Bronchial epithelial cell (primary cell): ENCODE results near the gene TBCCD1. TPM values are rescaled to one million over a fixed set of nuclear protein-coding genes. Genes with fewer than 3 reads are reported as not detected.
"Not testable (repeated sequence)": the region's sequence is repeated elsewhere in the genome, so short reads cannot be mapped to it uniquely, and the experiment has no call there.

Source experiments
- DNase-seq: peaks from one replicate; pipeline ENCODE4 v3.0.0-alpha.2; 2010; ENCODE audit warnings: low read depth
- FAIRE-seq: peaks from 2 replicates; lab custom pipeline; 2011; peaks lifted over from hg19 to GRCh38; lab: Jason Lieb, UNC
- H3K27me3 ChIP-seq: 2 replicates; pipeline ENCODE4 v1.5.1; 2011; ENCODE audit warnings: low read length; ENCODE audit not compliant: control insufficient read depth, insufficient read depth
- H3K36me3 ChIP-seq: 2 replicates; pipeline ENCODE4 v1.5.1; 2011; ENCODE audit warnings: low read length; ENCODE audit not compliant: control insufficient read depth, insufficient read depth
- H3K4me3 ChIP-seq: 2 replicates; pipeline ENCODE4 v1.5.1; 2011; ENCODE audit warnings: mild to moderate bottlenecking, low read depth, low read length, control low read depth
- total RNA-seq: library from RNA; depleted of rRNA; stranded (reverse); fragments of >200 nt; gene quantifications from 2 replicates; pipeline ENCODE4 v1.2.1, GENCODE V29; 2014
- TF ChIP-seq, protein P1 (sequence below): IDR thresholded peaks from 2 replicates; pipeline ENCODE4 v1.5.1; 2011; ENCODE audit warnings: mild to moderate bottlenecking, moderate library complexity, low read length, control low read depth, inconsistent platforms; ENCODE audit not compliant: insufficient read depth, severe bottlenecking

Gene TBCCD1
- total RNA-seq, 1 donor from 2014 or later: 13.7 TPM

- TF ChIP-seq, protein P1, sequence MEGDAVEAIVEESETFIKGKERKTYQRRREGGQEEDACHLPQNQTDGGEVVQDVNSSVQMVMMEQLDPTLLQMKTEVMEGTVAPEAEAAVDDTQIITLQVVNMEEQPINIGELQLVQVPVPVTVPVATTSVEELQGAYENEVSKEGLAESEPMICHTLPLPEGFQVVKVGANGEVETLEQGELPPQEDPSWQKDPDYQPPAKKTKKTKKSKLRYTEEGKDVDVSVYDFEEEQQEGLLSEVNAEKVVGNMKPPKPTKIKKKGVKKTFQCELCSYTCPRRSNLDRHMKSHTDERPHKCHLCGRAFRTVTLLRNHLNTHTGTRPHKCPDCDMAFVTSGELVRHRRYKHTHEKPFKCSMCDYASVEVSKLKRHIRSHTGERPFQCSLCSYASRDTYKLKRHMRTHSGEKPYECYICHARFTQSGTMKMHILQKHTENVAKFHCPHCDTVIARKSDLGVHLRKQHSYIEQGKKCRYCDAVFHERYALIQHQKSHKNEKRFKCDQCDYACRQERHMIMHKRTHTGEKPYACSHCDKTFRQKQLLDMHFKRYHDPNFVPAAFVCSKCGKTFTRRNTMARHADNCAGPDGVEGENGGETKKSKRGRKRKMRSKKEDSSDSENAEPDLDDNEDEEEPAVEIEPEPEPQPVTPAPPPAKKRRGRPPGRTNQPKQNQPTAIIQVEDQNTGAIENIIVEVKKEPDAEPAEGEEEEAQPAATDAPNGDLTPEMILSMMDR: no peak
- H3K27me3 ChIP-seq: no peaks in the 10 kb centered on the region
- DNase-seq: no peak
- peaks cover under 1% of the 10 kb centered on the region for H3K36me3 ChIP-seq
- FAIRE-seq: peak; percentile 40
- H3K4me3 ChIP-seq: no peak overlapping the region
Observed at GRCh38 chr3:186590580-186591295, 23.6 kb upstream of the TBCCD1 start.

DNA sequence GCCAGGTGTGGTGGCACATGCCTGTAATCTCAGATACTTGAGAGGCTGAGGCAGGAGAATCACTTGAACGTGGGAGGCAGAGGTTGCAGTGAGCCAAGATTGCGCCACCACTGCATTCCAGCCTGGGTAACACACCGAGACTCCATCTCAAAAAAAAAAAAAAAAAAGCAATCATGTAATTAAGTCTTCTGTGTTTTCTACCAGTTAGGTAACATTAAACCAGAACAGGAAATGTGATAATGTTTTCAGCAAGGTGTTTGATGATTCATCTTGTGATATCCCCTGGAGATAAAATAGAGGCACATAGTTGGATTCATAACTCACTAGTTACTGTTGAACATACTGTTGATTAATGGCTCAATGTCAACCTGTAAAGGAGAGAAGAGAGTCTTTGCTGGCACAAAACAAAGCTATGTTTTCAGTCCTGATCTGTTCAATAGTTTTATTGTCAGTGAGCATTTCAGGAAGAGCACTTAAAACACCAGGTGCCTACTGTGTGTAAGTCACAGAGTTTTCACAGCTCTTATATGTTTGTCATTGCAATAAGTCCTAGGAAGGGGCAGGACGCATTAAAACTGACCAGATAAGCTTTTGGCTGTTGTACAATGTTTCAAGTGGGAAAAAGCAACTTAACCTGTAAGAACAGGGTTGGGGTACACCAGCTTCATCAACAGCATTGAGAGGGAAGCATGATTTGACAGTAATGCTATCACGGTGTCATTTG lies 22.9 kb upstream of the TBCCD1 start:
- no peaks in the 10 kb centered on the region for H3K27me3 ChIP-seq
- DNase-seq (peak; percentile 99), FAIRE-seq (no peak)
- H3K4me3 ChIP-seq: no peak overlapping the region
- TF ChIP-seq, protein P1: no peak
- H3K36me3 ChIP-seq: peaks cover 2% of the 10 kb centered on the region

DNA sequence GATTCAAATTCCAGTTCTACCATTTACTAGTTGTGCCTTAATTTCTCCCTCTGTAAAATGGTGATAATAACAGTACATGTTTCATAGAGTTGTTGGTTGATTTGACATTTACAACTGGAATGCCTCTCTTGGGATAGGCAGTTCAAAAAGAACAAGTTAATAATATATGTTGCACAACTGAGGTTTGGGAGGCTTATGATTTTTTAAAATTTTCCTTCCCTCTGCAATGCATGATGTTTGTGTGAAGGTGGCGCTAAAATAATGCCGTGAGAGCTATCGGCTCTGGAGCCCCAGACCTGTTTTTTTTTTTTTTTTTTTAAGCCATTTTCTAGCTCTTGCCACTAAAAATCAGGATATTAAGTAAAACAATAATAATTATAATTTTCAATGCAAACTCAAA lies 22.0 kb upstream of the TBCCD1 start:
- Histone ChIP-seq H3K4me3 (no peak overlapping the region), H3K36me3 (peaks cover 2% of the 10 kb centered on the region), H3K27me3 (no peaks in the 10 kb centered on the region)
- no peak for FAIRE-seq
- DNase-seq: peak; percentile 42
- TF ChIP-seq, protein P1: peak; percentile 14

GRCh38 chr3:186588632-186589031 lies 21.5 kb upstream of the TBCCD1 start:
- Histone ChIP-seq H3K27me3 (no peaks in the 10 kb centered on the region), H3K4me3 (no peak overlapping the region), H3K36me3 (peaks cover 2% of the 10 kb centered on the region)
- FAIRE-seq: peak; percentile 50
- TF ChIP-seq, protein P1: no peak
- peak; percentile 90 for DNase-seq

GRCh38 chr3:186587183-186587582 lies 20.0 kb upstream of the TBCCD1 start:
- TF ChIP-seq, protein P1: no peak
- no peak for DNase-seq
- no peak for FAIRE-seq
- Histone ChIP-seq H3K36me3 (peaks cover 4% of the 10 kb centered on the region), H3K4me3 (no peak overlapping the region), H3K27me3 (no peaks in the 10 kb centered on the region)

DNA sequence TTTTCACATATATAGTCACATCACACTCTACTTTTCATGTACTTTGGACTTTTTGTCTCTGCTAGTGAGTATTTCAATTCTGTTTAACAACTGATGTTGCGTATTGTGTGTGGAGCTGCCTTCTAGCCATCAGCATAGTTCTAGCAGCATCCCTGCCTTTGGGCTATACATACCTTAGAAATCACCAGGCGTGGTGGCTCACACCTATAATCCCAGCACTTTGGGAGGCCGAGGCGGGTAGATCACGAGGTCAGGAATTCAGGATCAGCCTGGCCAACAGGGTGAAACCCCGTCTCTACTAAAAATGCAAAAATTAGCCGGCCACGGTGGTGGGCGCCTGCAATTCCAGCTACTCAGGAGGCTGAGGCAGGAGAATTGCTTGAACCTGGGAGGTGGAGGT lies 19.1 kb upstream of the TBCCD1 start:
- H3K4me3 ChIP-seq, FAIRE-seq, H3K36me3 ChIP-seq, DNase-seq, H3K27me3 ChIP-seq: not testable (repeated sequence)
